ENCODE data around the gene CCDC86. TPM values are rescaled to one million over a fixed set of nuclear protein-coding genes. Genes with fewer than 3 reads are reported as not detected.

CCDC86 gene
- 10 to 100 TPM; 12.9 to 23.7 (median 14.7) TPM for polyA plus RNA-seq (ENCODE audit: low read depth in 6 of 6)

GRCh38 chr11:60841797-60842667 is at the start of gene CCDC86:
CCDC86 (plus strand) TSS chr11:60842113; CDS start chr11:60842125, 12 bp downstream.
- ATAC-seq (ENCODE audit: low read depth in 2 of 2) (peak; percentile 94 to 98), DNase-seq (peak; percentile 97)
- peak within 1 kb of the TSS; percentile 82 to 98 (median 92) for H3K27ac Mint-ChIP-seq
- no peaks in the 10 kb centered on the region for H3K27me3 Mint-ChIP-seq
- H3K36me3 Mint-ChIP-seq: no peaks in the 10 kb centered on the region
- H3K4me1 Mint-ChIP-seq: peaks cover 46 to 49% (median 46%) of the 10 kb centered on the region in 3 donors
- H3K9me3 Mint-ChIP-seq: no peaks in the 10 kb centered on the region
- H3K4me3 Mint-ChIP-seq: peak within 1 kb of the TSS; percentile 78 to 97 (median 94)

- no peaks in the 10 kb centered on the region for H3K4me1 Mint-ChIP-seq
- H3K9me3 Mint-ChIP-seq: peaks cover 0 to 1% (median 0%) of the 10 kb centered on the region in 7 donors
- ATAC-seq (ENCODE audit: low read depth in 2 of 2): no peak
- no peaks in the 10 kb centered on the region for H3K36me3 Mint-ChIP-seq
- H3K4me3 Mint-ChIP-seq: no peak overlapping the region
- DNase-seq: no peak
- peaks cover 4 to 13% (median 6%) of the 10 kb centered on the region in 3 donors for H3K27me3 Mint-ChIP-seq
- H3K27ac Mint-ChIP-seq: no peak overlapping the region
Measured at GRCh38 chr11:60792521-60792920, 49.4 kb upstream of the CCDC86 start.

- no peaks in the 10 kb centered on the region for H3K4me1 Mint-ChIP-seq
- ATAC-seq (ENCODE audit: low read depth in 2 of 2): no peak
Measured at GRCh38 chr11:60795291-60795690, 46.6 kb upstream of the CCDC86 start.

GRCh38 chr11:60797846-60798630 is 43.9 kb upstream of the CCDC86 start:
- H3K27ac Mint-ChIP-seq: no peak overlapping the region
- DNase-seq: no peak
- no peaks in the 10 kb centered on the region for H3K4me1 Mint-ChIP-seq
- peaks cover 0 to 1% (median 0%) of the 10 kb centered on the region in 7 donors for H3K9me3 Mint-ChIP-seq
- no peak for ATAC-seq (ENCODE audit: low read depth in 2 of 2)
- H3K36me3 Mint-ChIP-seq: no peaks in the 10 kb centered on the region
- peaks cover 10 to 22% (median 18%) of the 10 kb centered on the region in 3 donors for H3K27me3 Mint-ChIP-seq
- no peak overlapping the region for H3K4me3 Mint-ChIP-seq

More at GRCh38 chr11:60795291-60795690, 46.6 kb upstream of the CCDC86 start:
- Mint-ChIP-seq H3K9me3 (peaks cover 0 to 1% (median 0%) of the 10 kb centered on the region in 7 donors), H3K4me3 (no peak overlapping the region), H3K36me3 (no peaks in the 10 kb centered on the region), H3K27me3 (peaks cover 4 to 24% (median 12%) of the 10 kb centered on the region in 3 donors), H3K27ac (no peak overlapping the region)
- no peak for DNase-seq

- Mint-ChIP-seq H3K27me3 (peaks cover 10 to 23% (median 18%) of the 10 kb centered on the region in 3 donors), H3K9me3 (peaks cover 0 to 1% (median 0%) of the 10 kb centered on the region in 7 donors), H3K27ac (no peak overlapping the region), H3K36me3 (no peaks in the 10 kb centered on the region), H3K4me3 (no peak overlapping the region), H3K4me1 (no peaks in the 10 kb centered on the region)
- DNase-seq (no peak), ATAC-seq (ENCODE audit: low read depth in 2 of 2) (no peak)
Measured at GRCh38 chr11:60798631-60799030, 43.3 kb upstream of the CCDC86 start.

- Mint-ChIP-seq H3K27ac (no peak overlapping the region), H3K36me3 (no peaks in the 10 kb centered on the region), H3K27me3 (peaks cover 9 to 26% (median 21%) of the 10 kb centered on the region in 3 donors), H3K9me3 (no peaks in the 10 kb centered on the region), H3K4me1 (no peaks in the 10 kb centered on the region), H3K4me3 (no peak overlapping the region)
- no peak for ATAC-seq (ENCODE audit: low read depth in 2 of 2)
- DNase-seq: no peak
Measured at GRCh38 chr11:60801194-60801593, 40.7 kb upstream of the CCDC86 start.

GRCh38 chr11:60803273-60803936 is 38.5 kb upstream of the CCDC86 start:
- no peak for DNase-seq
- ATAC-seq (ENCODE audit: low read depth in 2 of 2): no peak
- Mint-ChIP-seq H3K4me1 (no peaks in the 10 kb centered on the region), H3K9me3 (peaks cover 0 to 2% (median 0%) of the 10 kb centered on the region in 7 donors), H3K4me3 (no peak overlapping the region), H3K27ac (no peak overlapping the region), H3K27me3 (peaks cover 12 to 27% (median 18%) of the 10 kb centered on the region in 3 donors), H3K36me3 (no peaks in the 10 kb centered on the region)

- Mint-ChIP-seq H3K36me3 (no peaks in the 10 kb centered on the region), H3K4me1 (peaks cover 0 to 5% (median 4%) of the 10 kb centered on the region in 3 donors), H3K9me3 (peaks cover 0 to 4% (median 0%) of the 10 kb centered on the region in 7 donors), H3K4me3 (no peak overlapping the region), H3K27ac (no peak overlapping the region), H3K27me3 (peaks cover 6 to 35% (median 26%) of the 10 kb centered on the region in 3 donors)
- no peak for DNase-seq
- ATAC-seq (ENCODE audit: low read depth in 2 of 2): no peak
Measured at GRCh38 chr11:60809249-60809648, 32.7 kb upstream of the CCDC86 start.

GRCh38 chr11:60809691-60810090 is 32.2 kb upstream of the CCDC86 start:
- Mint-ChIP-seq H3K27ac (no peak overlapping the region), H3K27me3 (peaks cover 6 to 35% (median 26%) of the 10 kb centered on the region in 3 donors), H3K36me3 (no peaks in the 10 kb centered on the region), H3K9me3 (peaks cover 0 to 5% (median 0%) of the 10 kb centered on the region in 7 donors), H3K4me3 (no peak overlapping the region), H3K4me1 (peaks cover 0 to 5% (median 4%) of the 10 kb centered on the region in 3 donors)
- DNase-seq (no peak), ATAC-seq (ENCODE audit: low read depth in 2 of 2) (no peak)

- Mint-ChIP-seq H3K36me3 (no peaks in the 10 kb centered on the region), H3K27me3 (peaks cover 6 to 35% (median 26%) of the 10 kb centered on the region in 3 donors), H3K9me3 (peaks cover 0 to 5% (median 0%) of the 10 kb centered on the region in 7 donors), H3K27ac (no peak overlapping the region), H3K4me1 (peaks cover 0 to 5% (median 4%) of the 10 kb centered on the region in 3 donors), H3K4me3 (no peak overlapping the region)
- DNase-seq: no peak
- ATAC-seq (ENCODE audit: low read depth in 2 of 2): no peak
Measured at GRCh38 chr11:60810151-60810550, 31.8 kb upstream of the CCDC86 start.

- Mint-ChIP-seq H3K9me3 (peaks cover 0 to 5% (median 0%) of the 10 kb centered on the region in 7 donors), H3K4me1 (peaks cover 0 to 5% (median 4%) of the 10 kb centered on the region in 3 donors), H3K36me3 (no peaks in the 10 kb centered on the region), H3K27me3 (peaks cover 6 to 32% (median 24%) of the 10 kb centered on the region in 3 donors), H3K27ac (no peak overlapping the region), H3K4me3 (no peak overlapping the region)
- ATAC-seq (ENCODE audit: low read depth in 2 of 2): no peak
- no peak for DNase-seq
Measured at GRCh38 chr11:60810569-60810968, 31.3 kb upstream of the CCDC86 start.

- Mint-ChIP-seq H3K4me3 (no peak overlapping the region), H3K36me3 (no peaks in the 10 kb centered on the region), H3K27me3 (peaks cover 0 to 24% (median 14%) of the 10 kb centered on the region in 3 donors), H3K27ac (peak overlapping the region in 1 of 6 donors; percentile 18), H3K4me1 (peaks cover 0 to 5% (median 4%) of the 10 kb centered on the region in 3 donors), H3K9me3 (peaks cover 0 to 20% (median 13%) of the 10 kb centered on the region in 7 donors)
- DNase-seq (no peak), ATAC-seq (ENCODE audit: low read depth in 2 of 2) (no peak)
Measured at GRCh38 chr11:60813324-60813723, 28.6 kb upstream of the CCDC86 start.

- H3K9me3 Mint-ChIP-seq: peaks cover 0 to 20% (median 13%) of the 10 kb centered on the region in 7 donors
- no peak overlapping the region for H3K27ac Mint-ChIP-seq
- ATAC-seq (ENCODE audit: low read depth in 2 of 2) (no peak), DNase-seq (no peak)
- no peaks in the 10 kb centered on the region for H3K36me3 Mint-ChIP-seq
- H3K4me3 Mint-ChIP-seq: no peak overlapping the region
- H3K27me3 Mint-ChIP-seq: peaks cover 2 to 24% (median 17%) of the 10 kb centered on the region in 3 donors
- peaks cover 0 to 5% (median 4%) of the 10 kb centered on the region in 3 donors for H3K4me1 Mint-ChIP-seq
Measured at GRCh38 chr11:60814112-60814511, 27.8 kb upstream of the CCDC86 start.
